Ovary (tissue), 9 donors: ENCODE measurements around the gene SFSWAP. TPM values are rescaled to one million over a fixed set of nuclear protein-coding genes. Genes with fewer than 3 reads are reported as not detected.
"Not testable (repeated sequence)": the region's sequence is repeated elsewhere in the genome, so short reads cannot be mapped to it uniquely, and the experiment has no call there.

ENCODE experiments used
- DNase-seq, 5 donors: peaks; one replicate each; pipeline ENCODE4 v3.0.0-alpha.2; 2019 to 2020
- H3K27ac ChIP-seq, 2 donors: fragments of 200-600 bp; one replicate each; pipeline versions ENCODE4 v1.5.1 to v1.8.0; 2019 to 2022
- H3K27me3 ChIP-seq: fragments of 200-600 bp; one replicate; pipeline ENCODE4 v1.8.0; 2022
- H3K36me3 ChIP-seq: fragments of 200-600 bp; sonication (generic); one replicate; pipeline ENCODE4 v1.5.1; 2019
- H3K4me1 ChIP-seq: one replicate; pipeline ENCODE4 v1.8.1; 2013; ENCODE audit warnings: mild to moderate bottlenecking, moderate library complexity; ENCODE audit not compliant: insufficient read depth
- H3K4me3 ChIP-seq: fragments of 200-600 bp; sonication (generic); one replicate; pipeline ENCODE4 v1.5.1; 2017
- H3K9me3 ChIP-seq, 2 donors: fragments of 200-600 bp in 1 of 2; sonication (generic) in 1 of 2; one replicate each; pipeline versions ENCODE4 v1.5.1 to v1.8.1; 2013 to 2019; ENCODE audit warnings: mild to moderate bottlenecking in 1 of 2, moderate library complexity in 1 of 2
- EP300 ChIP-seq: sonication (generic); formaldehyde crosslinking; IDR thresholded peaks from one replicate; pipeline ENCODE4 v1.6.1; 2017; ENCODE audit warnings: antibody characterized with exemption
- POLR2A ChIP-seq: fragments of 450-650 bp; IDR thresholded peaks from one replicate; pipeline ENCODE4 v1.6.1; 2017; ENCODE audit warnings: antibody characterized with exemption, mild to moderate bottlenecking, moderate library complexity
- WGBS, 3 donors: extraction: QIAGEN DNeasy Blood & Tissue Kit in 1 of 3; methylation state at CpG; one replicate each; pipeline versions ENCODE4 v1.1.5 to v1.1.7; 2013 to 2017; 5-methylcytosine and 5-hydroxymethylcytosine counted together
- intact Hi-C, 4 donors: fragments of 100-400 bp; cut with DNase I; formaldehyde crosslinking; loops; one replicate each; pipeline versions ENCODE4 v1.11.0 to v1.15.1; 2022 to 2023
- polyA plus RNA-seq, 2 donors: library from polyadenylated mRNA; stranded (reverse); fragments of 200-250 nt in 1 of 2; fragments of 350-450 nt in 1 of 2; fragmentation: Illumina TruSeq in 1 of 2; extraction: RNeasy Lipid Tissue Mini Kit (QIAGEN cat#74804) in 1 of 2; gene quantifications; one replicate each; pipeline ENCODE4 v1.2.3, GENCODE V29; 2013 to 2014
- total RNA-seq, 7 donors: library from RNA; depleted of rRNA in 2 of 7; stranded (reverse); fragments of >200 nt in 2 of 7; fragmentation: NEBNext Ultra II Directional in 3 of 7; extraction: Animal tissue kit (Norgen Biotek cat#: 25700) in 3 of 7; gene quantifications; one replicate each; pipeline versions ENCODE4 v1.1.0 to v1.2.4, GENCODE V29; 2016 to 2023
- TF ChIP-seq, protein P1 (sequence below), 3 donors: fragments of 450-650 bp in 2 of 3; fragments of 200-600 bp in 1 of 3; IDR thresholded peaks; one replicate each; pipeline versions ENCODE4 v1.5.1 to v1.8.0; 2016 to 2022; ENCODE audit warnings: antibody characterized with exemption in 3 of 3, mild to moderate bottlenecking in 1 of 3
- donor health status: DM: no; HTN: no; CAD: no; lungs with moderate emphysema.
- donor health status: DM: no; HTN: no; CAD: no.
- donor health status: Bipolar disorder and iron deficiency.
- donor health status: DM: yes; HTN: yes; CAD: no.
- donor health status: DM: no; HTN: no; CAD: no.
- donor health status: DM: yes; HTN: yes; CAD: no.

Gene SFSWAP
- total and polyA plus RNA-seq, 9 donors = 27.6 to 54.4 (median 42.5) TPM

DNA sequence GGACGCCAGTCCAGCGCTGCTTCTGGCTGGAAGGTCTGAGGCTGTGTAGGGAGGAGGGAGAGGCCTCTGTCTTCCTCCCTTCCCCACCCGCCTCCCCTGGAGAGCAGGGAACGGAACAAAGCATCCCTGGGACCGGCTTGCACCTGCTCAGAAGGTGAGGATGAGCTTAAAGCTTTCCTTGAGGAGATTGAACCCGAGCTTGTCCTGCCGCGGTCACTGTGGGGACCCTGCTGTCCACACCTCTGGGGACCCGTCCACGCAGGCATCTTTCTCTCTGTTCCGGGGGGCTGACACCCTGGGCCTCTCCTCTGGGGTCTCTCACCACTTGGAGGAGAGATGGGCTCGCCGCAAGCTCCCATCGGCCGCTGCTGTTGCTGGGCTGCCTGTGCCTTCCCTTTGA lies 33.2 kb upstream of the SFSWAP start:
- no peaks in the 10 kb centered on the region for H3K4me1 ChIP-seq
- H3K27me3 ChIP-seq = no peaks in the 10 kb centered on the region
- intact Hi-C loops = no loop called here
- H3K36me3 ChIP-seq = no peaks in the 10 kb centered on the region
- H3K9me3 ChIP-seq = no peaks in the 10 kb centered on the region
- no peak overlapping the region for H3K4me3 ChIP-seq
- DNase-seq = no peak
- WGBS, 3 donors = 82 to 88% (median 85%) methylated on average over 15 of the region's 15 CpGs
- no peak overlapping the region for H3K27ac ChIP-seq
- TF ChIP-seq, protein P1, sequence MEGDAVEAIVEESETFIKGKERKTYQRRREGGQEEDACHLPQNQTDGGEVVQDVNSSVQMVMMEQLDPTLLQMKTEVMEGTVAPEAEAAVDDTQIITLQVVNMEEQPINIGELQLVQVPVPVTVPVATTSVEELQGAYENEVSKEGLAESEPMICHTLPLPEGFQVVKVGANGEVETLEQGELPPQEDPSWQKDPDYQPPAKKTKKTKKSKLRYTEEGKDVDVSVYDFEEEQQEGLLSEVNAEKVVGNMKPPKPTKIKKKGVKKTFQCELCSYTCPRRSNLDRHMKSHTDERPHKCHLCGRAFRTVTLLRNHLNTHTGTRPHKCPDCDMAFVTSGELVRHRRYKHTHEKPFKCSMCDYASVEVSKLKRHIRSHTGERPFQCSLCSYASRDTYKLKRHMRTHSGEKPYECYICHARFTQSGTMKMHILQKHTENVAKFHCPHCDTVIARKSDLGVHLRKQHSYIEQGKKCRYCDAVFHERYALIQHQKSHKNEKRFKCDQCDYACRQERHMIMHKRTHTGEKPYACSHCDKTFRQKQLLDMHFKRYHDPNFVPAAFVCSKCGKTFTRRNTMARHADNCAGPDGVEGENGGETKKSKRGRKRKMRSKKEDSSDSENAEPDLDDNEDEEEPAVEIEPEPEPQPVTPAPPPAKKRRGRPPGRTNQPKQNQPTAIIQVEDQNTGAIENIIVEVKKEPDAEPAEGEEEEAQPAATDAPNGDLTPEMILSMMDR (IDR thresholded peaks at IDR 0.05) = no peak
- TF ChIP-seq POLR2A (no peak), EP300 (no peak)

DNA sequence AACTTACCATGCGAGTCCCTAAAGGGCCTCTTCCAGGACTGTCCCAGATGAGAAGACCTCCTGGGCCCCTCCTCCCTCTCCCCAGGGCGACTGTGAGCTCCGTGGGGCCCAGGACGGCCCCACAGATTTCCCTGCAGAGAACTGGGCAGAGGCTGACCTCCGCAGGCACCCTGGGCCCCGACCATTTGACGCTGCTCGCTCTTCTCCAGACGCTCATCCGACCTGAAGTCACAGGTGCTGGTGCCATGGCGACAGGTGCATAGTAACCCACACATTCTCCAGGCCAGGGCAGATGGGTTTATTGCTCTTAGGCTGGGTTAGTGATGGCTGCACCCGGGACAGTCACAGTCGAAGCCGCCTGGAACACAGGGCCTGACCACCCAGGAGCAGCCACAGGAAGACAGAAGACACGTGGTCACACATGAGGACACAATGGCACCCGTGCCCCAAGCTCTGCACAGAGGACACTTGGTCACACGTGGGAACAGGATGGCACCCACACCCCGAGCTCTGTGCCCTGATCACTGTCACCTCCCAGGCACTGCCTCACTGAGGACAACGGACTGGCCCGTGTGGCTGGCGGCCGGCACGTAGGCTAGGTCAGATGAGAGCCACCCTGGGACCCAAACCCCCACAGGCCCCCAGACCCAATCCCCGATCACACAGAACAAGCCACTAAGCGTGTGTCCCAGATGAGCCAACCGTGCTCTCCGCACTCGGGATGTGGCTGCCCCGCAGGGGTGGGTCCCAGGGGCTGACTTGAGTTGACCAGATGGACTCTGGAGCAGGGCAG lies 32.3 kb upstream of the SFSWAP start:
- H3K27me3 ChIP-seq, intact Hi-C loops, DNase-seq, H3K9me3 ChIP-seq, H3K4me1 ChIP-seq, H3K4me3 ChIP-seq, H3K27ac ChIP-seq, H3K36me3 ChIP-seq: not testable (repeated sequence)
- 67 to 77% (median 73%) methylated on average over 24 to 27 of the region's 29 CpGs for WGBS, 3 donors

DNA sequence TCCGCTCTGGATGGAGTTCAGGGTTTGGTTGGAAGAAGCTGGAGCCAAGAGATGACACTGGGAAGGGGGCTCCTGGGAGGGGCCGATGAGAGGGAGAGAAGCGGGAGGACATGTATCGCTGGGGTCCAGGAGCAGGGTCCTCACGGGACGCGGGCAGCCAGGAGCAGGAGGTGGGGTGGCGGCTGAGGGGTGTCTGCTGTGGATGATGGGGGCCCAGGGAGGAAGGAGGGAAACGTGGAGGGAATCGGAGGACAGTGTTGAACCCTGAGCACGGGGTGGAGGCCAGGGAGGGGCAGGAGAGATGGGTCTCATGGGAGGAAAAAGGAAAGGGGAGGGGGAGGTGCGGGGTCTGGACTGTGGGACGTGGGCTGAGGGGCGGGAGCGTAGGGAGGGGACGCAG lies 31.7 kb upstream of the SFSWAP start:
- WGBS, 3 donors = 82 to 92% (median 82%) methylated on average over 4 to 6 of the region's 16 CpGs
- intact Hi-C loops, DNase-seq, H3K36me3 ChIP-seq, H3K9me3 ChIP-seq, H3K27ac ChIP-seq, H3K4me1 ChIP-seq, H3K4me3 ChIP-seq, H3K27me3 ChIP-seq: not testable (repeated sequence)

DNA sequence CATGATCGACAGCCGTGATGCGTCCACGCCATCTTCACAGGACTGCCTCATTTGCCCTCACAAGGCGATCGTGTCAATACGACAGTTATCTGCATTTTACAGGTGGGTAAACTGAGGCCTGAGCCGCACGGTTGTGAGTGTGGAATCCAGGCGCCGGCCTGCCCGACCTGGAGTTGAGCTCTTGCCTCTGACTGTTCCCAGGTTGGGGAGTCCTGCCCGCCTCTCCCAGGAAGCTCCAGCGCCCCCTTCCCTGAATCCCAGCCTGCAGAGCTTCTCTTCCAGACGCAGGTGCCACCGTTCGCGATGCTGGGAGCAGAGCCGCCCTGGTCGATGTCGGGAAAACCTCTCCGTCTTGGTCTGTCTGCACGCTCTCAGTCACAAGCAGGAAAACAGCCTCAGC lies 31.1 kb upstream of the SFSWAP start:
- WGBS, 3 donors = 58% methylated on average over 8 of the region's 23 CpGs; no CpG with 5 or more reads in 2 of the 3 donors
- DNase-seq, H3K4me1 ChIP-seq, H3K9me3 ChIP-seq, H3K36me3 ChIP-seq, H3K27ac ChIP-seq, H3K27me3 ChIP-seq, H3K4me3 ChIP-seq, intact Hi-C loops: not testable (repeated sequence)

DNA sequence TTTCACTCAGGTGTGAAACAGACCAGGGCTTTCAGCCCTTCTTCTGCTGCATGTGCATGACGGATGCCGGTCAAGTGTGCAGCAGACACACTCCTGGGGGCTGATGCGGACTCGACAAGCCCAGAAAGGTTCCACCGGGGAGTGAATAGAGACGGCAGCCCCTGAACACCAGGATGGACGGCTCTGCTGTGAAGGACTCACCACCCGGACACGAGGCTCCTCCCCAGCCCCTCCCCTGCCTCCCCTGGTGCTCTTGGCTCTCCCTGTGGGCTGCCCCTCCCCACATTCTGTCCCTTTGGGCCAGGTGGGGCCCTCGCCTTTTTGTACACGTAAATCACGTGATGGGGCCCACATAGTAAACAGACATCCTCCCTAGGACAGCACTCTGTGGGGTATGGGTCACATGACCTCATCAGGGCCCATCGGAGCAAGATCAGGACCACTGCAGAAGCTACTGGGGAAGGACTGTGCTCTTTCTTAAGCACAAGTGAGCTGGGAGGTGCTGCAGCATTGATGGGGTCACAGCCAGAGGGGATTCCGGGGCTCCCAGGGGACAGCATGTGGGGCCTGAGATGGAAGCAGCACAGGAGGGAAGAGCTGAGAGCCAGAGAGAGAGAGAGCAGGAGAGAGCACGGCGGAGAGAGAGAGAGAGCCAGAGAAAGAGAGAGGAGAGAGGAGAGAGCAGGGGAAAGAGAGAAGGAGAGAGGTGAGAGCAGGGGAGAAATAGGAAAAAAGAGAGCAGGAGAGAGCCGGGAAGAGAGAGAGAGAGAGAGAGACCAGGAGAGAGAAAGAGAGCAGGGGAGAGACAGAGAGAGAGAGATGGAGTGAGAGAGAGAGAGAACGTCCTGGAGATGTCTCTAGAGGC lies 30.3 kb upstream of the SFSWAP start:
- H3K9me3 ChIP-seq, H3K27ac ChIP-seq, intact Hi-C loops, H3K27me3 ChIP-seq, DNase-seq, H3K4me1 ChIP-seq, H3K4me3 ChIP-seq, H3K36me3 ChIP-seq: not testable (repeated sequence)
- WGBS, 3 donors = 49 to 60% (median 58%) methylated on average over 12 to 18 of the region's 18 CpGs

DNA sequence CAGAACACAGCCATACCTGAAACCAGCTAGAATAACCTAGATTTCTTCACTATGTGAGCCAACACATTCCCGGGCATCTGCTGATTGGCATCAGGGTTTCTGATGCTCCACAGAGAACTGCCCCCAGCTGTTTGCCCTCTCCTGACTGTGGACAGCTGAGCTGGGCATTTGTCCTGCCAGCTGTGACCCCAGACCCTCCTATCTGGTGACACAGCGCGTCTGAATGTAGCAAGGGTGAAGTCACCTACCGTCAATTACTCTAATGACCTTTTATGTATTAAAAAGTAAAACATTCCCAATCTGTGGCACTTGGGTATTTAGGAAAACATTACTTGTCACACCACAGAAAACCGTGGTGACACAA lies 29.7 kb upstream of the SFSWAP start:
- Histone ChIP-seq H3K27me3 (no peaks in the 10 kb centered on the region), H3K27ac (no peak overlapping the region), H3K4me1 (no peaks in the 10 kb centered on the region), H3K36me3 (no peaks in the 10 kb centered on the region), H3K4me3 (no peak overlapping the region), H3K9me3 (no peaks in the 10 kb centered on the region)
- intact Hi-C loops = no loop called here
- 63 to 66% (median 64%) methylated on average over 5 of the region's 5 CpGs for WGBS, 3 donors
- TF ChIP-seq, protein P1 (IDR thresholded peaks at IDR 0.05) = no peak
- no peak for TF ChIP-seq EP300
- no peak for TF ChIP-seq POLR2A
- DNase-seq = no peak

DNA sequence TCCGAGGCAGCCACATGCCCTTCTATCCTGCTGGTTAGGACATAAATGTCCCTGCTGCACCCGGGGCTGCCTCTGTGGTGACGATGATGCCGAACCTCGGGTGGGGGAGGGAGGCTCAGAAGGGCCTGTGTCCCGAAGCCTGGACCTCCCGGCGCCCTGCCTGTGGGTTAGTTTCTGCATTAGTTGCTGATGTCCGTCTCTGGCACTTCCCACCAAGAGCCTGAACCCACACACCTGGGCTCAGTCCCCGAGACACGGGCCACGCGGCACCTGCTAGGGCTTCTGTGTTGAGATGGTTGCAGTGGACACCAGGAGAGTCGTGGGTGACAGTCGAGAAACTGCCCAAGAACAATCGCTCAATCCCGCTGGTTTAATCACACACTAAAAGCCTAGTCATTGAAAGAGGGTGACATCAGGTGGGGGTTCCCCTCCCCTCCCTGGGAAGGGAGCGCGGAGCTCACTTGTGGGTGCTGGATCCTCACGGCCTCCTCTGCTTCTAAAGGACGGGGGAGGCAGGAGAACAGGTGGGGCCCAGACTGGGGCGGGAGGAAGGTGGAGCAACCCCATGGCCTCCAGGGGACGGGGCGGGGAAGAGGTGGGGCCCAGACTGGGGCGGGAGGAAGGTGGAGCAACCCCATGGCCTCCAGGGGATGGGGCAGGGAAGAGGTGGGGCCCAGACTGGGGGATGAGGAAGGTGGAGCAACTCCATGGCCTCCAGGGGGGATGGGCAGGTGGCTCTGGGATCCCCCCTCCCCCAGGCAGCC lies 29.0 kb upstream of the SFSWAP start:
- H3K36me3 ChIP-seq, H3K27ac ChIP-seq, intact Hi-C loops, DNase-seq, H3K4me1 ChIP-seq, H3K27me3 ChIP-seq, H3K9me3 ChIP-seq, H3K4me3 ChIP-seq: not testable (repeated sequence)
- WGBS, 3 donors = 31 to 41% (median 39%) methylated on average over 20 to 25 of the region's 25 CpGs
